ENCODE results near the gene GDF11. TPM values are rescaled to one million over a fixed set of nuclear protein-coding genes. Genes with fewer than 3 reads are reported as not detected.
A peak's percentile ranks its signal among the peaks of the same experiment; 100 is the strongest.

The GDF11 gene
- polyA plus RNA-seq, 1 experiment = 4.2 TPM

GRCh38 chr12:55795950-55796349 lies 53.0 kb downstream of the GDF11 start:
- no peaks in the 10 kb centered on the region for H3K27me3 ChIP-seq (ENCODE audit: control insufficient read depth, insufficient read depth, low read length)
- no peak overlapping the region for H3K4me3 ChIP-seq (ENCODE audit: low read depth, low read length)
- ChIA-PET POLR2A (no interaction called here), CTCF (interaction anchor here (0.6 to 5.3 kb wide), 9 partner anchors 14 to 144 kb away, joined by 3 to 82 read pairs (median 7); partner anchors contain the start of genes ORMDL2 and SARNP)
- no peak overlapping the region for H3K27ac ChIP-seq (ENCODE audit: low read depth, low read length)
- no peaks in the 10 kb centered on the region for H3K9me3 ChIP-seq (ENCODE audit: control insufficient read depth, insufficient read depth, low read length)
- TF ChIP-seq CTCF (IDR thresholded peaks at IDR 0.05; ENCODE audit: low read depth, low read length) = no peak
- DNase-seq (ENCODE audit: low read depth, low spot score) = no peak

DNA sequence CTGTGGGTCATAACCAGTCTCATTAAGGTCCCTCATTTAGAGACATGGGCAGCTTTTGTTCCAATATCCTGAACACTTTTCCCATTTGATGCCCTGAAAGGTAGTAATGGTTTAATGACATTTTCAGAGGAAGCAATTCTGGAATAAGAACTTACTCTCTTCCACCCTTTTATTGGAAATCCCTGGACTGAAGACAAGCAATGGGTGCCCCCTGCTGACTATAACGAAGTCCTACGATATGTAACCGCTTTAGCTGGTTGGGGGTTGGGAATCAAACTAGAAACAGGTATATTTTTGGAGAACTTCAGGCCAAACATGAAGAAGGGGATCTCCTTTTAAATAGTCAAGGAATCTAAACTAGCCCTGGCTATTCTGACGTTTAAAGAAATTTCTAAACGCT lies 54.1 kb downstream of the GDF11 start:
- H3K27me3 ChIP-seq (ENCODE audit: control insufficient read depth, insufficient read depth, low read length) = no peaks in the 10 kb centered on the region
- TF ChIP-seq CTCF (IDR thresholded peaks at IDR 0.05; ENCODE audit: low read depth, low read length) = peak; percentile 61
- ChIA-PET CTCF (interaction anchor here (0.8 to 5.3 kb wide), 17 partner anchors 8 to 143 kb away, joined by 3 to 82 read pairs (median 4); partner anchors contain the start of genes ORMDL2 and SARNP), POLR2A (no interaction called here)
- DNase-seq (ENCODE audit: low read depth, low spot score) = no peak
- no peaks in the 10 kb centered on the region for H3K9me3 ChIP-seq (ENCODE audit: control insufficient read depth, insufficient read depth, low read length)
- no peak overlapping the region for H3K4me3 ChIP-seq (ENCODE audit: low read depth, low read length)
- no peak overlapping the region for H3K27ac ChIP-seq (ENCODE audit: low read depth, low read length)

GRCh38 chr12:55797550-55797949 lies 54.6 kb downstream of the GDF11 start:
- ChIA-PET CTCF (interaction anchor here (0.8 to 5.3 kb wide), 13 partner anchors 8 to 143 kb away, joined by 3 to 82 read pairs (median 4); partner anchors contain the start of genes ORMDL2 and SARNP), POLR2A (no interaction called here)

More at GRCh38 chr12:55797550-55797949, 54.6 kb downstream of the GDF11 start:
- Histone ChIP-seq H3K4me3 (ENCODE audit: low read depth, low read length) (no peak overlapping the region), H3K27ac (ENCODE audit: low read depth, low read length) (no peak overlapping the region), H3K9me3 (ENCODE audit: control insufficient read depth, insufficient read depth, low read length) (no peaks in the 10 kb centered on the region), H3K27me3 (ENCODE audit: control insufficient read depth, insufficient read depth, low read length) (no peaks in the 10 kb centered on the region)
- TF ChIP-seq CTCF (IDR thresholded peaks at IDR 0.05; ENCODE audit: low read depth, low read length) = no peak
- no peak for DNase-seq (ENCODE audit: low read depth, low spot score)

Small RNA genes within 50 kb of the gene (small RNA-seq; reads per million reads assigned to genes)
- not detected for gene AC009779.1 (ENCODE audit: insufficient read length, low read depth)
- gene RF00017 (ENCODE audit: insufficient read length, low read depth) = not detected

Other genes starting within 250 kb of the GDF11 start
- gene OR6C4, start 193.5 kb upstream of the GDF11 start, polyA plus RNA-seq (2011; rRNA removed) = not detected in 2 replicates
- gene OR2AP1, start 170.7 kb upstream of the GDF11 start, polyA plus RNA-seq (2011; rRNA removed) = not detected in 2 replicates
- not detected in 2 replicates for gene OR10P1, start 106.2 kb upstream of the GDF11 start, polyA plus RNA-seq (2011; rRNA removed)
- gene ITGA7, start 35.2 kb upstream of the GDF11 start, polyA plus RNA-seq (2011; rRNA removed) = 9.1 and 12.2 TPM in 2 replicates
- 132 and 155 TPM in 2 replicates for gene BLOC1S1, start 27.1 kb upstream of the GDF11 start, polyA plus RNA-seq (2011; rRNA removed)
- gene RDH5, start 22.7 kb upstream of the GDF11 start, polyA plus RNA-seq (2011; rRNA removed) = 4.9 and 5.2 TPM in 2 replicates
- 1,757 and 1,955 TPM in 2 replicates for gene CD63, start 14.1 kb upstream of the GDF11 start, polyA plus RNA-seq (2011; rRNA removed)
- gene SARNP, start 74.6 kb downstream of the GDF11 start, polyA plus RNA-seq (2011; rRNA removed) = 129 and 178 TPM in 2 replicates
- 40.9 and 49.3 TPM in 2 replicates for gene ORMDL2, start 74.9 kb downstream of the GDF11 start, polyA plus RNA-seq (2011; rRNA removed)
- 10.9 and 15.0 TPM in 2 replicates for gene DNAJC14, start 86.5 kb downstream of the GDF11 start, polyA plus RNA-seq (2011; rRNA removed)
- 43.8 and 46.3 TPM in 2 replicates for gene MMP19, start 99.8 kb downstream of the GDF11 start, polyA plus RNA-seq (2011; rRNA removed)
- 34.9 and 35.3 TPM in 2 replicates for gene PYM1, start 184.8 kb downstream of the GDF11 start, polyA plus RNA-seq (2011; rRNA removed)
- gene DGKA, start 188.0 kb downstream of the GDF11 start, polyA plus RNA-seq (2011; rRNA removed) = 53.6 and 59.7 TPM in 2 replicates
- 1.6 and 2.2 TPM in 2 replicates for gene PMEL, start 222.9 kb downstream of the GDF11 start, polyA plus RNA-seq (2011; rRNA removed)
- 30.6 and 38.8 TPM in 2 replicates for gene CDK2, start 223.7 kb downstream of the GDF11 start, polyA plus RNA-seq (2011; rRNA removed)
- 136 and 157 TPM in 2 replicates for gene RAB5B, start 231.0 kb downstream of the GDF11 start, polyA plus RNA-seq (2011; rRNA removed)

All from AG04450 (cell line).